GM12878 (cell line): ENCODE measurements around the gene NLRP5. TPM values are rescaled to one million over a fixed set of nuclear protein-coding genes. Genes with fewer than 3 reads are reported as not detected.

Source experiments
- ATAC-seq: fragments of 200-7000 bp; cut with Tn5 transposase; 3 replicates; pipeline ENCODE4 v1.9.1; 2020; ENCODE audit warnings: mild to moderate bottlenecking, moderate library complexity
- BruUV-seq: library from RNA; stranded (reverse); fragments of 400-500 nt; replicated peaks from 2 replicates; lab custom pipeline; 2021; lab: Mats Ljungman, UMichigan
- CTCF ChIA-PET: fragments of 300-600 bp; sonication (Branson Sonifier 250); formaldehyde crosslinking; extraction: SDS; loops from one replicate; lab custom pipeline; 2021; ENCODE audit warnings: inconsistent platforms; lab: Yijun Ruan, JAX
- POLR2A ChIA-PET: fragments of 350-600 bp; formaldehyde crosslinking; extraction: SDS; loops from one replicate; lab custom pipeline; 2021; ENCODE audit warnings: inconsistent platforms; lab: Charles Lee
- RAD21 ChIA-PET: fragments of 300-600 bp; sonication (Branson Sonifier 250); formaldehyde crosslinking; loops from one replicate; lab custom pipeline; 2023; ENCODE audit warnings: antibody characterized with exemption; ENCODE audit not compliant: unreplicated experiment; lab: Charles Lee
- SMC1A ChIA-PET: fragments of 300-600 bp; sonication (Branson Sonifier 250); formaldehyde crosslinking; loops from one replicate; lab custom pipeline; 2023; ENCODE audit not compliant: unreplicated experiment, uncharacterized antibody; lab: Charles Lee
- DNase-seq: peaks from one replicate; pipeline ENCODE4 v3.0.0-alpha.2; 2011; ENCODE audit warnings: low read depth, low spot score
- FAIRE-seq: peaks from 3 replicates; lab custom pipeline; 2011; peaks lifted over from hg19 to GRCh38; lab: Jason Lieb, UNC
- H2AFZ ChIP-seq: 2 replicates; pipeline ENCODE4 v1.6.0; 2011; ENCODE audit warnings: low read depth, low read length, control low read depth; ENCODE audit not compliant: control insufficient read depth
- H3K27ac ChIP-seq: 2 replicates; pipeline ENCODE4 v1.5.1; 2011; ENCODE audit warnings: control low read depth; ENCODE audit not compliant: control insufficient read depth, insufficient read depth
- H3K27me3 ChIP-seq, 2 experiments: replicated peaks in 1 of 2; 2 replicates each; pipeline versions ENCODE4 v1.6.0 to v1.6.1; 2011; ENCODE audit warnings: low read length in 1 of 2; ENCODE audit not compliant: control insufficient read depth in 2 of 2, insufficient read depth in 2 of 2
- H3K36me3 ChIP-seq, 2 experiments: 2 replicates each; pipeline ENCODE4 v1.5.1; 2011; ENCODE audit warnings: low read length in 1 of 2; ENCODE audit not compliant: control insufficient read depth in 2 of 2, insufficient read depth in 2 of 2
- H3K4me1 ChIP-seq: 2 replicates; pipeline ENCODE4 v1.6.1; 2011; ENCODE audit warnings: mild to moderate bottlenecking, low read length, moderate library complexity, mixed read lengths; ENCODE audit not compliant: control insufficient read depth, insufficient read depth
- H3K4me2 ChIP-seq: 2 replicates; pipeline ENCODE4 v1.6.0; 2011; ENCODE audit warnings: control low read depth; ENCODE audit not compliant: control insufficient read depth, insufficient read depth
- H3K4me3 ChIP-seq: fragments of 200-600 bp; sonication (generic); 2 replicates; pipeline ENCODE4 v1.5.1; 2016
- H3K79me2 ChIP-seq: 2 replicates; pipeline ENCODE4 v1.6.0; 2011; ENCODE audit warnings: low read length; ENCODE audit not compliant: control insufficient read depth, insufficient read depth
- H3K9ac ChIP-seq: 2 replicates; pipeline ENCODE4 v1.8.0; 2011; ENCODE audit warnings: low read length, control low read depth, mixed read lengths; ENCODE audit not compliant: control insufficient read depth, insufficient read depth
- H3K9me3 ChIP-seq: replicated peaks from 3 replicates; pipeline ENCODE4 v1.5.1; 2011; ENCODE audit warnings: mild to moderate bottlenecking, low read length; ENCODE audit not compliant: control insufficient read depth, insufficient read depth
- H4K20me1 ChIP-seq: 2 replicates; pipeline ENCODE4 v1.6.0; 2011; ENCODE audit not compliant: control insufficient read depth, insufficient read depth
- POU2F2 ChIP-seq: IDR thresholded peaks from 3 replicates; pipeline ENCODE4 v1.6.1; 2011; ENCODE audit warnings: low read depth, mild to moderate bottlenecking, low read length, borderline replicate concordance
- REST ChIP-seq: IDR thresholded peaks from 2 replicates; pipeline ENCODE4 v1.6.1; 2012; ENCODE audit warnings: mild to moderate bottlenecking, low read depth, low read length
- WGBS: methylation state at CpG from one replicate; pipeline ENCODE4 v1.1.6; 2016; ENCODE audit warnings: low lambda C conversion rate; ENCODE audit not compliant: insufficient replicate concordance, insufficient coverage; ENCODE audit errors: missing lambda C conversion rate; 5-methylcytosine and 5-hydroxymethylcytosine counted together
- in situ Hi-C: fragments of 300-500 bp; cut with MboI; formaldehyde crosslinking; loops from 9 replicates; pipeline ENCODE4 v1.14.3; 2018; ENCODE audit warnings: mixed read lengths
- intact Hi-C: fragments of 100-400 bp; cut with micrococcal nuclease; formaldehyde crosslinking; loops from one replicate; pipeline ENCODE4 v1.14.2; 2022; ENCODE audit not compliant: unreplicated experiment
- polyA plus RNA-seq, 11 experiments: library from polyadenylated mRNA; depleted of rRNA in 4 of 11; unstranded in 6 of 11; stranded (reverse) in 5 of 11; fragments of >200 nt; fragmentation: Nextera tagmentation in 4 of 11; fragmentation: Illumina TruSeq in 1 of 11; extraction: Ambion mirVana in 4 of 11; extraction: Trizol in 1 of 11; gene quantifications; 1 replicate in 1 of 11; 2 replicates in 10 of 11; pipeline versions ENCODE4 v1.2.1 to v1.2.3, GENCODE V29; 2011 to 2016; ENCODE audit warnings: inconsistent platforms in 2 of 11, missing spikeins in 2 of 11, low read depth in 1 of 11
- total RNA-seq, 4 experiments: library from RNA; depleted of rRNA in 3 of 4; stranded (reverse); fragments of >200 nt in 3 of 4; fragmentation: Illumina TruSeq in 1 of 4; extraction: Trizol in 1 of 4; gene quantifications; 2 replicates each; pipeline versions ENCODE4 v1.2.1 to v1.2.3, GENCODE V29; 2013 to 2021

NLRP5 gene
- total and polyA plus RNA-seq, 10 of the 15 experiments (the other 5 are each of a cell fraction or from before 2014, with no cell fraction given): 0.01 TPM; not detected in 9

- POLR2A ChIA-PET: no interaction called here
- TF ChIP-seq REST (peak; percentile 67), POU2F2 (no peak)
- Histone ChIP-seq H3K27me3 (no peaks in the 10 kb centered on the region), H2AFZ (no peak overlapping the region), H3K9ac (no peak overlapping the region), H3K79me2 (no peaks in the 10 kb centered on the region), H3K27ac (no peak overlapping the region), H3K4me2 (no peak overlapping the region), H3K9me3 (no peaks in the 10 kb centered on the region), H3K4me1 (peaks cover 5% of the 10 kb centered on the region; the same call in 1 of the 2 replicates), H4K20me1 (no peaks in the 10 kb centered on the region), H3K36me3 (peaks cover 0 to 3% of the 10 kb centered on the region in 2 experiments; a peak in 3 of 4 replicates), H3K4me3 (no peak overlapping the region)
- no peak for ATAC-seq
- CTCF ChIA-PET: interaction anchor here (1.0 to 3.8 kb wide), 2 partner anchors 88 to 250 kb away, joined by 4 to 32 read pairs; no protein-coding TSS in a partner anchor
- FAIRE-seq: no peak
- SMC1A ChIA-PET: no interaction called here
- no TSS peak for BruUV-seq
- RAD21 ChIA-PET: no interaction called here
- in situ Hi-C loops: loop anchor here (5.0 kb wide), 1 partner anchor 234 kb away; no protein-coding TSS in a partner anchor
- WGBS: 92% methylated on average over 2 of the region's 9 CpGs
- intact Hi-C loops: no loop called here
- no peak for DNase-seq
Observed at GRCh38 chr19:56083668-56084067, 97.1 kb downstream of the NLRP5 start.
